ENCODE measurements around the gene FBXL5. TPM values are rescaled to one million over a fixed set of nuclear protein-coding genes. Genes with fewer than 3 reads are reported as not detected.

FBXL5 gene
- total and polyA plus RNA-seq, 2 donors (not counting 1 experiment from before 2014, with no cell fraction given) = 52.9 to 131 TPM

DNA sequence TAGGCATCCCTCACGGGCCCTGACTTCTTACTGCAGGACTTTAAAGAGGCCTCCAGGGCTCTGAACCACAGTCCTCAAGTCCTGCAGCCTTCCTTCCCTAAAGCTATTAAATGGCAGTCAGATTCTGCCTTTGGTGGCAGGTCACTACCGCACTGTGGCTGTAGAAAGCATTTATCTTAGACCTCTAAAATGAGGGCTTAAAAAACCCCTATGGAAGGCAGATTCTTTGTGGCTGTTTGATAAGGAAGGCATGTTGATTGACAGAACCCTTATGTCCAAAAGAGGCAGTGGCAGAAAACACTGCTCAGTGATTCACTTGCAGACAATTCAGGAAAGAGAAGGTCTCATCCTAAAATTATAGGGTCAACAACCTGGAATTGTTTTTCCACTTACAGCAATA lies 79.2 kb downstream of the FBXL5 start:
- Histone ChIP-seq H3K27me3 (ENCODE audit: control insufficient read depth, insufficient read depth, low read length) (no peaks in the 10 kb centered on the region), H3K4me2 (ENCODE audit: extremely low read depth, insufficient read depth, low read length) (no peak overlapping the region), H2AFZ (ENCODE audit: low read length) (no peak overlapping the region), H3K4me1 (ENCODE audit: control insufficient read depth, extremely low read depth, insufficient read depth, low read length) (no peaks in the 10 kb centered on the region), H3K9ac (ENCODE audit: insufficient read depth, low read length) (no peak overlapping the region), H3K9me3 (ENCODE audit: control insufficient read depth, insufficient read depth, low read depth, low read length) (no peaks in the 10 kb centered on the region), H3K79me2 (ENCODE audit: control insufficient read depth, insufficient read depth, low read length) (no peaks in the 10 kb centered on the region), H4K20me1 (ENCODE audit: control insufficient read depth, extremely low read depth, insufficient read depth, low read length) (no peaks in the 10 kb centered on the region), H3K4me3 (replicated peaks in 1 of 4; ENCODE audit: control extremely low read depth in 1 of 4, insufficient read depth in 1 of 4, low read depth in 3 of 4, low read length in 4 of 4) (no peak overlapping the region), H3K36me3 (ENCODE audit: control insufficient read depth, insufficient read depth, low read length) (no peaks in the 10 kb centered on the region), H3K27ac (ENCODE audit: insufficient read depth, low read length) (no peak overlapping the region)
- no peak for TF ChIP-seq EZH2 (IDR thresholded peaks at IDR 0.05; ENCODE audit: low read length, missing control alignments)
- TF ChIP-seq CTCF (conservative IDR thresholded peaks at IDR 0.05 in 1 of 2, IDR thresholded peaks at IDR 0.05 in 1 of 2; ENCODE audit: low read depth in 1 of 2, low read length in 2 of 2) = no peak
- DNase-seq (ENCODE audit: low read depth in 2 of 2) = peak in 1 of 2 donors; percentile 36

- Histone ChIP-seq H4K20me1 (ENCODE audit: control insufficient read depth, extremely low read depth, insufficient read depth, low read length) (no peaks in the 10 kb centered on the region), H3K4me2 (ENCODE audit: extremely low read depth, insufficient read depth, low read length) (no peak overlapping the region), H3K27me3 (ENCODE audit: control insufficient read depth, insufficient read depth, low read length) (no peaks in the 10 kb centered on the region), H3K4me3 (replicated peaks in 1 of 4; ENCODE audit: control extremely low read depth in 1 of 4, insufficient read depth in 1 of 4, low read depth in 3 of 4, low read length in 4 of 4) (no peak overlapping the region), H2AFZ (ENCODE audit: low read length) (no peak overlapping the region), H3K4me1 (ENCODE audit: control insufficient read depth, extremely low read depth, insufficient read depth, low read length) (no peaks in the 10 kb centered on the region), H3K9me3 (ENCODE audit: control insufficient read depth, insufficient read depth, low read depth, low read length) (no peaks in the 10 kb centered on the region), H3K36me3 (ENCODE audit: control insufficient read depth, insufficient read depth, low read length) (peaks cover 4% of the 10 kb centered on the region), H3K79me2 (ENCODE audit: control insufficient read depth, insufficient read depth, low read length) (no peaks in the 10 kb centered on the region), H3K9ac (ENCODE audit: insufficient read depth, low read length) (no peak overlapping the region), H3K27ac (ENCODE audit: insufficient read depth, low read length) (no peak overlapping the region)
- TF ChIP-seq CTCF (conservative IDR thresholded peaks at IDR 0.05 in 1 of 2, IDR thresholded peaks at IDR 0.05 in 1 of 2; ENCODE audit: low read depth in 1 of 2, low read length in 2 of 2) = no peak
- TF ChIP-seq EZH2 (IDR thresholded peaks at IDR 0.05; ENCODE audit: low read length, missing control alignments) = no peak
- DNase-seq (ENCODE audit: low read depth in 2 of 2) = no peak
Observed at GRCh38 chr4:15569746-15570145, 85.4 kb downstream of the FBXL5 start.

DNA sequence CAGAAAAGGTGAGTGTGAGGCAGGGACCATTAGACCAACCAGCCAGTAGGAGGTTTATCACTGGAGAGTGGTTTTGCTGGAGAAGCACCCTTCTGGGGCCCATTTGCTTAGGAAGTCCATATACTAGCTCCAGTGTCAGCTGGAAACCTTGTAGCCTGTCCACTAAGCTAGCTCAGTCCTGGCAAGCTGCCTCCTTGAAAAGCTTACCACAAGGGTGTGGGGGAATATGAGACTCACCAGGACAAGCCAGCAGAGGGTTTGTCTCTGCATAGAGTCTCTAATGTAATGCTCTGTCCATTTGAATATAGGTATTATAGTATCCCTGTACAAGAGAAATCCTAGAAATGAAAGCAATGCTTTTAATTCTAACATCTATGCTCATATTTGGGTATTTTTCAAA lies 86.3 kb downstream of the FBXL5 start:
- DNase-seq (ENCODE audit: low read depth in 2 of 2) = peak; percentile 8 to 23
- no peaks in the 10 kb centered on the region for H3K27me3 ChIP-seq (ENCODE audit: control insufficient read depth, insufficient read depth, low read length)
- no peak overlapping the region for H3K27ac ChIP-seq (ENCODE audit: insufficient read depth, low read length)
- TF ChIP-seq CTCF (conservative IDR thresholded peaks at IDR 0.05 in 1 of 2, IDR thresholded peaks at IDR 0.05 in 1 of 2; ENCODE audit: low read depth in 1 of 2, low read length in 2 of 2) (no peak), EZH2 (IDR thresholded peaks at IDR 0.05; ENCODE audit: low read length, missing control alignments) (no peak)
- H3K9me3 ChIP-seq (ENCODE audit: control insufficient read depth, insufficient read depth, low read depth, low read length) = no peaks in the 10 kb centered on the region
- H3K36me3 ChIP-seq (ENCODE audit: control insufficient read depth, insufficient read depth, low read length) = peaks cover 5% of the 10 kb centered on the region
- H2AFZ ChIP-seq (ENCODE audit: low read length) = no peak overlapping the region
- H3K4me3 ChIP-seq (replicated peaks in 1 of 4; ENCODE audit: control extremely low read depth in 1 of 4, insufficient read depth in 1 of 4, low read depth in 3 of 4, low read length in 4 of 4) = no peak overlapping the region
- H4K20me1 ChIP-seq (ENCODE audit: control insufficient read depth, extremely low read depth, insufficient read depth, low read length) = no peaks in the 10 kb centered on the region
- H3K4me2 ChIP-seq (ENCODE audit: extremely low read depth, insufficient read depth, low read length) = no peak overlapping the region
- H3K4me1 ChIP-seq (ENCODE audit: control insufficient read depth, extremely low read depth, insufficient read depth, low read length) = no peaks in the 10 kb centered on the region
- H3K9ac ChIP-seq (ENCODE audit: insufficient read depth, low read length) = no peak overlapping the region
- H3K79me2 ChIP-seq (ENCODE audit: control insufficient read depth, insufficient read depth, low read length) = no peaks in the 10 kb centered on the region

Measured in fibroblast of lung (primary cell).